B cell (primary cell): ENCODE results near the gene TMEM37. TPM values are rescaled to one million over a fixed set of nuclear protein-coding genes. Genes with fewer than 3 reads are reported as not detected.

Experiments
- ATAC-seq: fragments of 200-7000 bp; cut with Tn5 transposase; one replicate; pipeline ENCODE4 v1.10.0; 2021; ENCODE audit warnings: low read depth, mild to moderate bottlenecking, moderate number of reproducible peaks, moderate library complexity
- CTCF ChIA-PET: fragments of 350-600 bp; sonication (Branson Sonifier 250); formaldehyde crosslinking; loops from one replicate; lab custom pipeline; 2021; ENCODE audit warnings: antibody characterized with exemption, inconsistent platforms; lab: Charles Lee
- POLR2A ChIA-PET: fragments of 350-600 bp; sonication (Branson Sonifier 250); formaldehyde crosslinking; loops from one replicate; lab custom pipeline; 2021; ENCODE audit warnings: antibody characterized with exemption; lab: Charles Lee
- DNase-seq: peaks from one replicate; pipeline ENCODE4 v3.0.0; 2013
- H2AFZ ChIP-seq: 2 replicates; pipeline ENCODE4 v1.6.1; 2012; ENCODE audit warnings: mild to moderate bottlenecking, low read depth, low read length; ENCODE audit not compliant: insufficient read depth, poor library complexity, severe bottlenecking
- H3K27ac ChIP-seq, 2 donors: 1 replicate in 1 of 2; 2 replicates in 1 of 2; pipeline ENCODE4 v1.5.1; 2012 to 2013; ENCODE audit warnings: low read length in 2 of 2, mild to moderate bottlenecking in 2 of 2, moderate library complexity in 1 of 2
- H3K27me3 ChIP-seq, 4 experiments: fragments of 200-600 bp in 1 of 4; sonication (generic) in 1 of 4; replicated peaks in 1 of 4; 1 replicate in 2 of 4; 2 replicates in 2 of 4; pipeline versions ENCODE4 v1.6.1 to v1.7.0; 2013 to 2016; ENCODE audit warnings: low read length in 3 of 4, mild to moderate bottlenecking in 2 of 4, mixed read lengths in 1 of 4, moderate library complexity in 1 of 4; ENCODE audit not compliant: insufficient read depth in 4 of 4, control insufficient read depth in 3 of 4; ENCODE audit errors: control extremely low read depth in 1 of 4
- H3K36me3 ChIP-seq, 2 experiments: replicated peaks in 1 of 2; 1 replicate in 1 of 2; 2 replicates in 1 of 2; pipeline versions ENCODE4 v1.6.1 to v1.7.1; 2013; ENCODE audit warnings: low read length in 1 of 2; ENCODE audit not compliant: insufficient read depth in 2 of 2, control insufficient read depth in 1 of 2; ENCODE audit errors: control extremely low read depth in 1 of 2, extremely low read depth in 1 of 2
- H3K4me1 ChIP-seq, 2 donors: fragments of 200-600 bp in 1 of 2; sonication (generic) in 1 of 2; 1 replicate in 1 of 2; 2 replicates in 1 of 2; pipeline versions ENCODE4 v1.5.1 to v1.6.1; 2013 to 2017; ENCODE audit warnings: low read length in 2 of 2; ENCODE audit not compliant: control insufficient read depth in 2 of 2, insufficient read depth in 2 of 2
- H3K4me2 ChIP-seq: replicated peaks from 2 replicates; pipeline ENCODE3; 2012; ENCODE audit warnings: mild to moderate bottlenecking, low read depth, low read length; ENCODE audit not compliant: poor library complexity, severe bottlenecking
- H3K4me3 ChIP-seq, 5 experiments: fragments of 200-600 bp in 1 of 5; sonication (generic) in 1 of 5; 1 replicate in 3 of 5; 2 replicates in 2 of 5; pipeline versions ENCODE4 v1.5.1 to v1.7.0; 2011 to 2016; ENCODE audit warnings: low read length in 4 of 5, mild to moderate bottlenecking in 4 of 5, low read depth in 2 of 5, control low read depth in 1 of 5, moderate library complexity in 1 of 5; ENCODE audit not compliant: insufficient read depth in 1 of 5; ENCODE audit errors: control extremely low read depth in 1 of 5, extremely low read depth in 1 of 5
- H3K79me2 ChIP-seq: fragments of 200-600 bp; sonication (generic); one replicate; pipeline ENCODE4 v1.6.0; 2016; ENCODE audit warnings: low read length; ENCODE audit not compliant: control insufficient read depth, insufficient read depth
- H3K9ac ChIP-seq: fragments of 200-600 bp; sonication (generic); 2 replicates; pipeline ENCODE4 v1.6.1; 2017; ENCODE audit warnings: mild to moderate bottlenecking, low read length, moderate library complexity
- H3K9me3 ChIP-seq, 3 donors: one replicate each; pipeline versions ENCODE4 v1.6.1 to v1.7.1; 2013; ENCODE audit warnings: low read length in 2 of 3; ENCODE audit not compliant: control insufficient read depth in 2 of 3, insufficient read depth in 1 of 3; ENCODE audit errors: control extremely low read depth in 1 of 3
- H4K20me1 ChIP-seq: 2 replicates; pipeline ENCODE4 v1.6.0; 2012; ENCODE audit warnings: mild to moderate bottlenecking, low read length; ENCODE audit not compliant: insufficient read depth, control insufficient read depth, poor library complexity, severe bottlenecking
- H3K27ac Mint-ChIP-seq: one replicate; pipeline ENCODE4 v1.8.0; 2021; ENCODE audit warnings: mixed read lengths
- H3K27me3 Mint-ChIP-seq: one replicate; pipeline ENCODE4 v1.8.0; 2021; ENCODE audit warnings: mixed read lengths
- H3K4me1 Mint-ChIP-seq: one replicate; pipeline ENCODE4 v1.8.0; 2021; ENCODE audit warnings: mixed read lengths
- H3K4me3 Mint-ChIP-seq: one replicate; pipeline ENCODE4 v1.8.0; 2021; ENCODE audit warnings: mixed read lengths
- H3K9me3 Mint-ChIP-seq: one replicate; pipeline ENCODE4 v1.8.0; 2022; ENCODE audit warnings: mixed read lengths; ENCODE audit not compliant: insufficient read depth
- CTCF ChIP-seq: fragments of 200-600 bp; IDR thresholded peaks from one replicate; pipeline ENCODE4 v1.8.0; 2022; ENCODE audit warnings: antibody characterized with exemption, mild to moderate bottlenecking
- EZH2 ChIP-seq: IDR thresholded peaks from 2 replicates; pipeline ENCODE4 v1.6.1; 2012; ENCODE audit warnings: borderline replicate concordance, low read depth, mild to moderate bottlenecking, moderate library complexity, low read length; ENCODE audit not compliant: insufficient read depth, poor library complexity, severe bottlenecking
- WGBS: methylation state at CpG from one replicate; pipeline ENCODE4 v1.1.5; 2013; ENCODE audit warnings: missing lambda C conversion rate; ENCODE audit not compliant: insufficient coverage; 5-methylcytosine and 5-hydroxymethylcytosine counted together
- intact Hi-C: fragments of 100-400 bp; cut with micrococcal nuclease; formaldehyde crosslinking; loops from one replicate; pipeline ENCODE4 v1.10.0; 2022
- polyA plus RNA-seq: library from polyadenylated mRNA; depleted of rRNA; stranded (reverse); fragments of >200 nt; gene quantifications from 2 replicates; pipeline ENCODE4 v1.2.3, GENCODE V29; 2012
- total RNA-seq, 2 donors: library from RNA; stranded (reverse); fragments of 120-200 nt in 1 of 2; gene quantifications; 1 replicate in 1 of 2; 2 replicates in 1 of 2; pipeline versions ENCODE4 v1.2.3 to v1.2.4, GENCODE V29; 2013 to 2022

The TMEM37 gene
- total and polyA plus RNA-seq, 2 donors (not counting 1 experiment from before 2014, with no cell fraction given) = not detected

DNA sequence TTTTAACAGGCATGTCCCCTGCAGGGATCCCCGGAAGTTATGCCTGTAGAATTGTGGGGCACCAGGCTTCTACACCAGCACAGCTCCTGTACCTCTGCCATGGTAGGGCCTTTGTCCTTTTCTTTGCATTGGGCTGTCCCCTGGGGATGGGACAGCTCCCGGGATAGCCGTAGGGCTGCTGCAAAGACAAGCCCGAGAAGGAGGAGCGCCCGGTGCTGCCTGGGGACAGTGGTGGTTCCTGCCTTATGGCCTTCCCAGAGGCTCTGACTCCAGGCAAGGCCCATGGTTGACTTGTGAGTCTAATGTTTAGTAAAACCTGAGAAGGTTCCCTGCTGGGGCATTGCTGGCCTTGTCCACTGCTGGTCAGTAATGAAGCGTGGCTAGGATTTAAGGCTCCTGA lies 30.9 kb downstream of the TMEM37 start:
- H3K36me3 ChIP-seq = no peaks in the 10 kb centered on the region
- H3K4me2 ChIP-seq = no peak overlapping the region
- H3K27me3 ChIP-seq = no peaks in the 10 kb centered on the region
- Mint-ChIP-seq H3K4me1 (no peaks in the 10 kb centered on the region), H3K27ac (no peak overlapping the region), H3K9me3 (no peaks in the 10 kb centered on the region), H3K27me3 (no peaks in the 10 kb centered on the region), H3K4me3 (no peak overlapping the region)
- no peak for TF ChIP-seq EZH2
- TF ChIP-seq CTCF = no peak
- H3K9ac ChIP-seq = no peak overlapping the region
- H3K4me3 ChIP-seq = no peak overlapping the region
- H2AFZ ChIP-seq = no peak overlapping the region
- no peaks in the 10 kb centered on the region for H3K9me3 ChIP-seq
- no peak overlapping the region for H3K27ac ChIP-seq
- H4K20me1 ChIP-seq = no peaks in the 10 kb centered on the region
- no peak for DNase-seq
- WGBS = 93% methylated on average over 7 of the region's 7 CpGs
- intact Hi-C loops = no loop called here
- no peaks in the 10 kb centered on the region for H3K4me1 ChIP-seq
- no peak for ATAC-seq
- ChIA-PET CTCF (interaction anchor here (0.5 to 1.2 kb wide), 2 partner anchors 11 to 56 kb away, joined by 3 read pairs; no protein-coding TSS in a partner anchor), POLR2A (no interaction called here)
- no peaks in the 10 kb centered on the region for H3K79me2 ChIP-seq

DNA sequence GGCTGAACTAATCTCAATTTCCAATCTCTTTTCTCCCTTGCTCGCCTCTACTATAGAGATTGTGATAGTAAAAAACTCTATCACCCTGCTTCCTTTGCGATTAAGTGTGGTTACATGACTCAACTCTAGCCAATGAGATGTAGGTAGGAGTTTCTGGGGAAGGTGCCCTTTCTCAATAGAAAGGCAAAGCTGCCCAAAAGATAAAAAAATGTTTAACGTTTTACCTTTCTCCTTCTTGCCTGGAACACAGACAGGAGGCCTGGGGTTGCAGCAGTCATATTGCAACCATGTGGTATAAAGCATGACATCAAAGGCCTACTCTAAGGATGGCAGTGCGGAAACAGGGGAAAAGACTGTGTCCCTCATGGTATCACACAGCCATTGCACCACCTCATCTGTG lies 31.5 kb downstream of the TMEM37 start:
- no peak overlapping the region for H3K27ac ChIP-seq
- Mint-ChIP-seq H3K27ac (no peak overlapping the region), H3K4me1 (no peaks in the 10 kb centered on the region), H3K4me3 (no peak overlapping the region), H3K9me3 (no peaks in the 10 kb centered on the region), H3K27me3 (no peaks in the 10 kb centered on the region)
- no peak for DNase-seq
- no peaks in the 10 kb centered on the region for H3K27me3 ChIP-seq
- H4K20me1 ChIP-seq = no peaks in the 10 kb centered on the region
- no peaks in the 10 kb centered on the region for H3K4me1 ChIP-seq
- TF ChIP-seq EZH2 (no peak), CTCF (no peak)
- no peaks in the 10 kb centered on the region for H3K9me3 ChIP-seq
- ChIA-PET POLR2A (no interaction called here), CTCF (interaction anchor here (1.2 kb wide), 1 partner anchor 56 kb away, joined by 3 read pairs; no protein-coding TSS in a partner anchor)
- no peak overlapping the region for H3K9ac ChIP-seq
- no peak overlapping the region for H3K4me3 ChIP-seq
- intact Hi-C loops = no loop called here
- H2AFZ ChIP-seq = no peak overlapping the region
- ATAC-seq = no peak
- WGBS = 100% methylated on average over 1 of the region's 4 CpGs
- no peaks in the 10 kb centered on the region for H3K36me3 ChIP-seq
- no peaks in the 10 kb centered on the region for H3K79me2 ChIP-seq
- H3K4me2 ChIP-seq = no peak overlapping the region
